K562 (cell line): ENCODE results near the gene DCLK2. TPM values are rescaled to one million over a fixed set of nuclear protein-coding genes. Genes with fewer than 3 reads are reported as not detected.

Experiments used
- ATAC-seq: fragments of 200-7000 bp; cut with Tn5 transposase; 3 replicates; pipeline ENCODE4 v1.9.1; 2020; ENCODE audit warnings: moderate library complexity
- BruUV-seq: library from RNA; stranded (reverse); fragments of 400-500 nt; replicated peaks from 2 replicates; lab custom pipeline; 2021; lab: Mats Ljungman, UMichigan
- CTCF ChIA-PET: fragments of 300-600 bp; formaldehyde crosslinking; extraction: SDS; loops from one replicate; lab custom pipeline; 2021; ENCODE audit warnings: low intra/inter-chr PET ratio; lab: Yijun Ruan, JAX
- POLR2A ChIA-PET: fragments of 300-600, 350-650 bp; sonication (Branson Sonifier 250); formaldehyde crosslinking; extraction: SDS; loops from one replicate; lab custom pipeline; 2021; ENCODE audit warnings: antibody characterized with exemption, inconsistent platforms; lab: Yijun Ruan, JAX
- DNase-seq, 4 experiments: peaks; one replicate each; pipeline versions ENCODE4 v3.0.0 to v3.0.0-alpha.2; 2011 to 2018; ENCODE audit warnings: low spot score in 3 of 4, mixed read lengths in 3 of 4; ENCODE audit errors: extremely low read depth in 1 of 4
- FAIRE-seq: peaks from 2 replicates; lab custom pipeline; 2011; peaks lifted over from hg19 to GRCh38; lab: Jason Lieb, UNC
- H2AFZ ChIP-seq: 2 replicates; pipeline ENCODE4 v1.6.0; 2011; ENCODE audit warnings: low read depth, low read length, control low read depth, inconsistent platforms
- H3K27ac ChIP-seq: fragments of 200-600 bp; 3 replicates; pipeline ENCODE4 v1.8.0; 2011; ENCODE audit warnings: low read depth, mild to moderate bottlenecking, control low read depth, inconsistent platforms, low read length, moderate library complexity, mixed read lengths; ENCODE audit errors: extremely low read depth
- H3K27me3 ChIP-seq, 2 experiments: fragments of 300-600 bp in 1 of 2; 2 replicates in 1 of 2; 3 replicates in 1 of 2; pipeline versions ENCODE4 v1.6.0 to v1.8.0; 2011; ENCODE audit warnings: inconsistent platforms in 2 of 2, low read length in 2 of 2, mild to moderate bottlenecking in 1 of 2, mixed read lengths in 1 of 2, moderate library complexity in 1 of 2; ENCODE audit not compliant: control insufficient read depth in 2 of 2, insufficient read depth in 2 of 2
- H3K36me3 ChIP-seq: fragments of 300-600 bp; 3 replicates; pipeline ENCODE4 v1.8.0; 2011; ENCODE audit warnings: mild to moderate bottlenecking, low read length, inconsistent platforms; ENCODE audit not compliant: control insufficient read depth, insufficient read depth
- H3K4me1 ChIP-seq, 2 experiments: fragments of 200-600 bp in 1 of 2; replicated peaks in 1 of 2; 2 replicates in 1 of 2; 3 replicates in 1 of 2; pipeline versions ENCODE4 v1.5.1 to v1.8.0; 2011; ENCODE audit warnings: inconsistent platforms in 2 of 2, low read length in 2 of 2, mild to moderate bottlenecking in 1 of 2, mixed read lengths in 1 of 2, moderate library complexity in 1 of 2; ENCODE audit not compliant: control insufficient read depth in 2 of 2, insufficient read depth in 2 of 2
- H3K4me2 ChIP-seq: 2 replicates; pipeline ENCODE4 v1.6.1; 2011; ENCODE audit warnings: low read length, control low read depth, inconsistent platforms, mixed read lengths; ENCODE audit not compliant: insufficient read depth
- H3K4me3 ChIP-seq: fragments of 200-600 bp; sonication (generic), shearing (Covaris generic); 2 replicates; pipeline ENCODE4 v1.5.1; 2016; ENCODE audit warnings: control low read depth, inconsistent platforms
- H3K79me2 ChIP-seq: fragments of 200-600 bp; 3 replicates; pipeline ENCODE4 v1.8.0; 2011; ENCODE audit warnings: low read length, inconsistent platforms; ENCODE audit not compliant: control insufficient read depth, insufficient read depth
- H3K9ac ChIP-seq, 2 experiments: 2 replicates each; pipeline versions ENCODE4 v1.6.0 to v1.6.1; 2011; ENCODE audit warnings: low read depth in 2 of 2, low read length in 2 of 2, control low read depth in 1 of 2, inconsistent platforms in 1 of 2, mild to moderate bottlenecking in 1 of 2, mixed read lengths in 1 of 2; ENCODE audit not compliant: insufficient read depth in 1 of 2
- H3K9me1 ChIP-seq: one replicate; pipeline ENCODE4 v1.6.0; 2011; ENCODE audit warnings: inconsistent platforms, mild to moderate bottlenecking, low read length, moderate library complexity; ENCODE audit not compliant: control insufficient read depth, insufficient read depth
- H3K9me3 ChIP-seq: replicated peaks from 2 replicates; pipeline ENCODE4 v1.5.1; 2011; ENCODE audit warnings: low read depth, low read length, inconsistent platforms; ENCODE audit not compliant: control insufficient read depth, insufficient read depth
- H4K20me1 ChIP-seq: replicated peaks from 2 replicates; pipeline ENCODE4 v1.6.1; 2011; ENCODE audit warnings: low read length, inconsistent platforms, mixed read lengths; ENCODE audit not compliant: control insufficient read depth, insufficient read depth
- CBX3 ChIP-seq, 2 experiments: IDR thresholded peaks; 1 replicate in 1 of 2; 2 replicates in 1 of 2; pipeline ENCODE4 v1.6.1; 2012; ENCODE audit warnings: inconsistent platforms in 2 of 2, low read length in 2 of 2, borderline replicate concordance in 1 of 2, control low read depth in 1 of 2
- CHCHD3 ChIP-seq: fragments of 250-450 bp; sonication (Bioruptor Pico); IDR thresholded peaks from 2 replicates; pipeline ENCODE4 v2.1.2; 2022; ENCODE audit warnings: mild to moderate bottlenecking
- ELF4 ChIP-seq: fragments of 450-650 bp; formaldehyde crosslinking; IDR thresholded peaks from 2 replicates; pipeline ENCODE4 v1.4.0; 2022; ENCODE audit warnings: missing genetic modification characterization
- ETV6 ChIP-seq, 3 experiments: fragments of 150-350 bp in 1 of 3; sonication (generic) in 1 of 3; formaldehyde crosslinking in 1 of 3; IDR thresholded peaks; 2 replicates each; pipeline versions ENCODE4 v1.6.1 to v1.8.0; 2014 to 2022; ENCODE audit warnings: borderline replicate concordance in 2 of 3, low read depth in 2 of 3, antibody characterized with exemption in 1 of 3, low read length in 1 of 3, mild to moderate bottlenecking in 1 of 3, missing genetic modification reagents in 1 of 3
- HDGF ChIP-seq: fragments of 450-650 bp; IDR thresholded peaks from 2 replicates; pipeline ENCODE4 v1.6.1; 2016
- MBD1 ChIP-seq: fragments of 250-450 bp; sonication (Bioruptor Pico); IDR thresholded peaks from 2 replicates; pipeline ENCODE4 v1.8.0; 2022; ENCODE audit warnings: inconsistent platforms
- RB1 ChIP-seq: fragments of 450-650 bp; IDR thresholded peaks from 2 replicates; pipeline ENCODE4 v1.6.1; 2017; ENCODE audit warnings: low read depth, mild to moderate bottlenecking
- SIRT6 ChIP-seq: IDR thresholded peaks from one replicate; pipeline ENCODE4 v1.6.1; 2012; ENCODE audit warnings: low read depth, mild to moderate bottlenecking, control low read depth, inconsistent platforms, low read length, moderate library complexity
- USF1 ChIP-seq: sonication (generic); formaldehyde crosslinking; IDR thresholded peaks from 2 replicates; pipeline ENCODE4 v1.9.0; 2022; ENCODE audit warnings: mild to moderate bottlenecking, missing genetic modification reagents
- WHSC1 ChIP-seq: IDR thresholded peaks from one replicate; pipeline ENCODE4 v1.6.1; 2012; ENCODE audit warnings: low read length, control low read depth, inconsistent platforms
- ZNF197 ChIP-seq: fragments of 200-800 bp; sonication (Bioruptor generic); IDR thresholded peaks from 2 replicates; pipeline ENCODE4 v1.6.1; 2016; ENCODE audit warnings: low read depth, missing genetic modification characterization, missing compliant biosample characterization
- ZNF347 ChIP-seq: fragments of 450-650 bp; formaldehyde crosslinking; IDR thresholded peaks from 2 replicates; pipeline ENCODE4 v1.4.0; 2020; ENCODE audit warnings: low read depth, mild to moderate bottlenecking, moderate library complexity
- ZNF584 ChIP-seq: fragments of 200-800 bp; sonication (Bioruptor generic); IDR thresholded peaks from 2 replicates; pipeline ENCODE4 v1.6.1; 2016; ENCODE audit warnings: low read depth, mild to moderate bottlenecking, missing genetic modification characterization, missing compliant biosample characterization
- ZNF766 ChIP-seq: fragments of 200-800 bp; sonication (Bioruptor generic); conservative IDR thresholded peaks from 2 replicates; pipeline ENCODE4 v1.6.1; 2016; ENCODE audit warnings: missing genetic modification characterization, missing compliant biosample characterization
- WGBS: fragments of 100-300 bp; shearing (Covaris generic); methylation state at CpG from one replicate; pipeline ENCODE4 v1.1.6; 2016; ENCODE audit warnings: low coverage, mixed read lengths; ENCODE audit not compliant: insufficient coverage; ENCODE audit errors: missing lambda C conversion rate; 5-methylcytosine and 5-hydroxymethylcytosine counted together
- in situ Hi-C: fragments of 300-500 bp; cut with MboI; formaldehyde crosslinking; loops from 4 replicates; pipeline ENCODE4 v1.15.0; 2018; ENCODE audit warnings: inconsistent platforms, mixed read lengths
- intact Hi-C: fragments of 100-400 bp; cut with micrococcal nuclease; formaldehyde crosslinking; loops from 2 replicates; pipeline ENCODE4 v1.14.2; 2022
- polyA plus RNA-seq, 8 experiments: library from polyadenylated mRNA; depleted of rRNA in 4 of 8; stranded (reverse) in 5 of 8; unstranded in 3 of 8; fragments of >200 nt; fragmentation: Nextera tagmentation in 2 of 8; fragmentation: Illumina TruSeq in 1 of 8; extraction: Ambion mirVana in 2 of 8; extraction: Trizol in 1 of 8; gene quantifications; 2 replicates each; pipeline versions ENCODE4 v1.2.1 to v1.2.3, GENCODE V29; 2011 to 2014; ENCODE audit warnings: inconsistent platforms in 1 of 8, missing spikeins in 1 of 8
- total RNA-seq, 7 experiments: library from RNA; depleted of rRNA in 6 of 7; stranded (reverse); fragments of >200 nt in 6 of 7; fragmentation: Illumina TruSeq in 2 of 7; extraction: Trizol in 2 of 7; gene quantifications; 2 replicates each; pipeline versions ENCODE4 v1.2.1 to v1.2.3, GENCODE V29; 2011 to 2021; ENCODE audit warnings: low replicate concordance in 1 of 7
- TF ChIP-seq, protein P1 (sequence below): fragments of 250-450 bp; sonication (Bioruptor Pico); IDR thresholded peaks from 2 replicates; pipeline ENCODE4 v1.8.0; 2021; ENCODE audit warnings: moderate library complexity, mild to moderate bottlenecking, inconsistent platforms

Gene DCLK2
- total and polyA plus RNA-seq, 9 of the 15 experiments (the other 6 are each of a cell fraction or from before 2014, with no cell fraction given), result not detected

GRCh38 chr4:150067859-150068258 lies 10.4 kb upstream of the DCLK2 start (continued):
- no peak for TF ChIP-seq SIRT6

DNA sequence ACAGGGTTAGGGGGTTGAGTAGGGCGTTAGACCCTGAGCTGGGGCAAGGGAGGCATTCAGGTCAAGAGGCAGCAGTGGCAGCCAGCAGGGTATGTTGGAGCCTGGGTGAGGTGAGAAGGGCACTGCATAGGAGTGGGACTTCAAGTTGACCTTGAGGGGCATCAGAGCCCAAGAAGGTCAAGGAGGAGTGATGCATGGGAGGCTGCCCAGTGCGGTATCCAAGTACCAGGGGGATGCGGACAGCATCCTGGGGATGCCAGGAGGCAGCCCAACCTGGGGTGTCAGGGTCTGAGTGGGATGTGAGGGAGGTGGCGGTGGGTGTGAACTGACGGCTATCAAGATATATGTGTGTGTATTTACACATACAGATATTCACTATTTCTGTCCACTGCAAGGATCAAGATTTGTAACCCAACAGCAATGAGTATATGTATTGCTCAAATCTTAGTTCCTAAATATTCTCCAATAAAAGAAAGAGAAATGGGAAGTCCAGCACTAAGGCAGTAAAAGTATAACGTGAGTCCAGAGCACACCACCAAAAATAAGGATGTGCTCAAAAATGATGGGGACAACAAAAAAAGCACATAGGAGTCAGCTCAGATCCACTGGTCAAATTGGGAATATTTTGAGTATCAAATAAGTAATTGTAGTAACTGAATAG lies 9.8 kb upstream of the DCLK2 start:
- Histone ChIP-seq H3K9me1 (no peaks in the 10 kb centered on the region), H3K27ac (no peak overlapping the region), H3K4me3 (no peak overlapping the region), H3K9ac (no peak overlapping the region)
- BruUV-seq, result no TSS peak
- in situ Hi-C loops, result no loop called here
- no peak for ATAC-seq
- POLR2A ChIA-PET, result no interaction called here
- TF ChIP-seq CHCHD3, result no peak
- TF ChIP-seq ZNF766 (CRISPR knock-in tag), result no peak
- no peak for TF ChIP-seq ZNF197 (CRISPR knock-in tag)
- no peak for TF ChIP-seq ELF4 (CRISPR knock-in tag)
- no peak for TF ChIP-seq ETV6 (IDR thresholded peaks at IDR 0.05; ENCODE audit: borderline replicate concordance in 1 of 2, low read depth in 2 of 2, low read length in 1 of 2)
- TF ChIP-seq ETV6 (CRISPR knock-in tag; IDR thresholded peaks at IDR 0.05; ENCODE audit: borderline replicate concordance), result no peak
- no peak for TF ChIP-seq MBD1 (CRISPR knock-in tag)
- TF ChIP-seq WHSC1, result no peak
- no peak for TF ChIP-seq ZNF584 (CRISPR knock-in tag)
- TF ChIP-seq RB1, result no peak
- TF ChIP-seq ZNF347, result no peak
- TF ChIP-seq CBX3 (IDR thresholded peaks at IDR 0.05; ENCODE audit: borderline replicate concordance in 1 of 2, low read length in 2 of 2), result no peak
- no peak for TF ChIP-seq HDGF
- TF ChIP-seq, protein P1, sequence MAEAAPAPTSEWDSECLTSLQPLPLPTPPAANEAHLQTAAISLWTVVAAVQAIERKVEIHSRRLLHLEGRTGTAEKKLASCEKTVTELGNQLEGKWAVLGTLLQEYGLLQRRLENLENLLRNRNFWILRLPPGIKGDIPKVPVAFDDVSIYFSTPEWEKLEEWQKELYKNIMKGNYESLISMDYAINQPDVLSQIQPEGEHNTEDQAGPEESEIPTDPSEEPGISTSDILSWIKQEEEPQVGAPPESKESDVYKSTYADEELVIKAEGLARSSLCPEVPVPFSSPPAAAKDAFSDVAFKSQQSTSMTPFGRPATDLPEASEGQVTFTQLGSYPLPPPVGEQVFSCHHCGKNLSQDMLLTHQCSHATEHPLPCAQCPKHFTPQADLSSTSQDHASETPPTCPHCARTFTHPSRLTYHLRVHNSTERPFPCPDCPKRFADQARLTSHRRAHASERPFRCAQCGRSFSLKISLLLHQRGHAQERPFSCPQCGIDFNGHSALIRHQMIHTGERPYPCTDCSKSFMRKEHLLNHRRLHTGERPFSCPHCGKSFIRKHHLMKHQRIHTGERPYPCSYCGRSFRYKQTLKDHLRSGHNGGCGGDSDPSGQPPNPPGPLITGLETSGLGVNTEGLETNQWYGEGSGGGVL (CRISPR knock-in tag), result no peak
- TF ChIP-seq USF1 (CRISPR knock-in tag), result no peak
- TF ChIP-seq, all 486 proteins: peak for 0
- H3K4me1 ChIP-seq, result no peaks in the 10 kb centered on the region
- no peak overlapping the region for H2AFZ ChIP-seq
- H3K36me3 ChIP-seq, result no peaks in the 10 kb centered on the region
- WGBS, result 3% methylated on average over 6 of the region's 6 CpGs
- intact Hi-C loops, result no loop called here
- H4K20me1 ChIP-seq, result no peaks in the 10 kb centered on the region
- H3K79me2 ChIP-seq, result no peaks in the 10 kb centered on the region
- DNase-seq, result no peak
- H3K27me3 ChIP-seq, result no peaks in the 10 kb centered on the region
- H3K9me3 ChIP-seq, result no peaks in the 10 kb centered on the region
- FAIRE-seq, result no peak
- no peak overlapping the region for H3K4me2 ChIP-seq
- CTCF ChIA-PET, result no interaction called here
